Measurements from ENCODE around the gene SUV39H2.
A peak's percentile ranks its signal among the peaks of the same experiment; 100 is the strongest.
"Not testable (repeated sequence)": the region's sequence is repeated elsewhere in the genome, so short reads cannot be mapped to it uniquely, and the experiment has no call there.

Gene SUV39H2

DNA sequence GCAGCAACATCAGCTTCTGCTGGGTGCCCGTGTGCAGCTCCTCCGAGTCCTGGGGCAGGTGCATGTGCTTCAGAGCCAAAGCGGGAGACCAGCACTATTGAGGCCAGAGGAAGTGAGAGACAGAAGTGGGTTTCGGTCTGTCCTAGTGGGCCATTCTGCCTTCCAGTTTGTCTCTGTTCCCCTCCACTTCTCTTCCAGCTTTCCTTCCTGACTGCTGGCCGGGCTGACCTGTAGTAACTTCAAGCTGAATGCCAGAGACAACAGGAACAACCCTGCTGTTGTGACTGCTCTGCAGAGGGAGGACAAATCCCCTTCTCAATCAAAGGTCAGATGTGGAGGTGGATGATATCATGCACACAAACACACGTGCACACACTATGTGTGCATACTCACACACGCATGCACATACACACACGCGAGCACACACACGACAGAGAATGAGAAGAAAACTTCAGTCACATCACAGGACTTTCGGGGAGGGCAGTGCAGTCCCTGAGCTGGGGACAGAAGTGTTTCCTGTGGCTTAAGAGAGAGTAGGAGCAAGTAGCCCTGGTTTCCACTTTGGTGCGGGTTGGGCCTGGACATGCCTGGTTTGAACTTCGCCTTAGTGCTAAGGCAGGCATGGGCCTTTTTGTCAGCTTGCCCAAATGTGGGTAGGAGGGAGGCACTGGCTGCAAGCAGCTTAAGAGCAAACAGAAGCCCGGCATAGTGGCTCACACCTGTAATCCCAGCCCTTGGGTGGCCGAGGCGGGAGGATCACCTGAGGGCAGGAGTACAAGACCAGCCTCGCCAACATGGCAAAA, 63.7 kb downstream of the SUV39H2 start:
- DNase-seq = not testable (repeated sequence)

DNA sequence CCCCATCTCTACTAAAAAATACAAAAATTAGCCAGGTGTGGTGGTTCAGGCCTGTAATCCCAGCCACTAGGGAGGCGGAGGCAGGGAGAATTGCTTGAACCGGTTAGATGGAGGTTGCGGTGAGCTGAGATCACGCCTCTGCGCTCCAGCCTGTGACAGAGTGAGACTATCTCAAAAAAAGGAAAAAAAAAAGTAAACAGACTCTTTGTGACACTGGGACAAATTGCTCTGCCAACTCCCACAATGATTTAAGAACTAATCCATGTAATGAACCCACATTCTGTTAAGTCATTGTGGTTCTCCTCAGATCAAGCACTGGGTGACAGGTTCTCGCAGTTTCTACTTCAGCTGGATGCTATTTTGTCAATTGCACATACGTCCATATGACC, 64.3 kb downstream of the SUV39H2 start:
- not testable (repeated sequence) for DNase-seq

DNA sequence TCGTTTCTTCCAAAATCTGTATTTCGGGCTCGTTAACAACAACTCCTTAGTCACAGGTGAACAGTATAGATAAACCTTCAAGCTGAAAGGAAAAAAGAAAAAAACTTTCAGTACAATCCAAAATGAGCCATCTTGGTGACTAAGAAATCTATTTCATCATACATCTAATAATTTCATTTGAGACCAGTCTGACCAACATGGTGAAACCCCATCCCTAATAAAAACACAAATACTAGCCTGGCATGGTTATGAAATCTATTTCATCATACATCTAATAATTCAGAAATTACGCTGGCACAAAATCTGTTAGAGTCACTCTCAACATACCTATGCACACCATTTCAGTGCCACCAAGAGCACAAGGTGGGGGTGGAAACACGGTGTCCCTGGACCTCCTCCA, 66.4 kb downstream of the SUV39H2 start:
- peak; percentile 5 for DNase-seq

DNA sequence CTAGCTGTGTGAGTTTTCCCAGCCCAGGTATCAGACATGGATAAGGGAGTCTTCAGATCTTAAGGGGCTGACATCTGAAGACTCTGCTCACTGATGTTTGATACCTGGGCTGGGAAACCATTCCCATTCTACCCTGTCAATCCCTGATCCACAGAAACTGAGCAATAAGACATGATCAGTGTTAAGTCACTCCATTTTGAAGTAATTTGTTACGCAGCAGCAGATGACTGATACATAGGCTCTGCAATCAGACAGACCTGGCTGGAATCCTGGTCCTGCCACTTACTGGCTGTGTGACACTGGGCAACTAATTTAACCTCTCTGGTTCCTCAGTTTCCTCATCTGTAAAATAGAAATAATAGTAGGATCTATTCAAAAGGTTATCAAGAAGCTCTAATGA, 68.6 kb downstream of the SUV39H2 start:
- DNase-seq = no peak

- no peak for DNase-seq
Measured at GRCh38 chr10:14949291-14949690, 70.6 kb downstream of the SUV39H2 start.

DNA sequence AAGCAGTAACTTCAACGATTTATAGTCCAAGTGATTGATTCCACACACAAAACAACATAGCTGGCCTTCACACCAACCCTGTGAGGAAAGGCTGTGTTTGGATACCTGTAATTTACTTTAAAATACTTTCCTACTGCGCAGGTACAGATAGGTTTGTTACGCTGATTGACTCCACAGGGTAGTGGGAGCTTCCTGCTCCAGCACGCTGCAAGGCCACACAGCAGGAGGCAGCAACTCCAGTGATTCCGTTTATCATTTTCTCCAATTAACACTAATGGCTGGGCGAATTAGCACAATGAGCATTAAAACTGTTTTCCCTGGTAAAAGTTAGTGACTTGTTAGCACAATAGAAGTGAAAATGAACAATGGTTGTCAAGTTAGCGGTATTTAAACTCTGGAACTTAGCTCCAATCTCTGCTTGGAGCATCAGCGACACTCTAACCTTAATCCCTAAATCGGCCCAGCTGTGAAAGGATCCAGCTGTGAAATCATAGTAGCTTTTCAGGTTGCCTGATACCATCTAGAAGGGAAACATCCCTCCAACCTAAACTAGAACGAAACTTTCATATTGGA, 74.3 kb downstream of the SUV39H2 start:
- DNase-seq = peak; percentile 19

GRCh38 chr10:14953424-14954000, 74.8 kb downstream of the SUV39H2 start:
- DNase-seq = peak; percentile 74
